Caco-2 (cell line): ENCODE results near the gene LMNTD2. TPM values are rescaled to one million over a fixed set of nuclear protein-coding genes. Genes with fewer than 3 reads are reported as not detected.
A peak's percentile ranks its signal among the peaks of the same experiment; 100 is the strongest.

ENCODE experiments used
- BruUV-seq: library from RNA; stranded (reverse); fragments of 400-500 nt; replicated peaks from 2 replicates; lab custom pipeline; 2021; lab: Mats Ljungman, UMichigan
- CTCF ChIA-PET: fragments of 300-600 bp; sonication (Branson Sonifier 250); formaldehyde crosslinking; loops from one replicate; lab custom pipeline; 2022; ENCODE audit warnings: antibody characterized with exemption; lab: Charles Lee
- POLR2A ChIA-PET: fragments of 300-600 bp; sonication (Branson Sonifier 250); formaldehyde crosslinking; loops from one replicate; lab custom pipeline; 2022; ENCODE audit warnings: antibody characterized with exemption; lab: Charles Lee
- DNase-seq, 2 experiments: peaks; one replicate each; pipeline versions ENCODE4 v3.0.0 to v3.0.0-alpha.2; 2020 to 2022
- H3K27me3 ChIP-seq: replicated peaks from 2 replicates; pipeline ENCODE4 v1.6.0; 2011; ENCODE audit warnings: low read length; ENCODE audit not compliant: control insufficient read depth, insufficient read depth
- H3K36me3 ChIP-seq: 2 replicates; pipeline ENCODE4 v1.5.1; 2011; ENCODE audit warnings: low read length; ENCODE audit not compliant: control insufficient read depth, insufficient read depth
- H3K4me1 ChIP-seq: fragments of 250-450 bp; sonication (Bioruptor Pico); 2 replicates; pipeline ENCODE4 v1.5.1; 2020; ENCODE audit warnings: mild to moderate bottlenecking
- H3K4me3 ChIP-seq: 2 replicates; pipeline ENCODE4 v1.5.1; 2011; ENCODE audit warnings: low read depth, mild to moderate bottlenecking, control low read depth, low read length
- H3K9me3 ChIP-seq: fragments of 250-450 bp; sonication (Bioruptor Pico); 2 replicates; pipeline ENCODE4 v1.5.1; 2020; ENCODE audit warnings: mild to moderate bottlenecking, moderate library complexity
- H3K27ac Mint-ChIP-seq: one replicate; pipeline ENCODE4 v1.8.0; 2022; ENCODE audit warnings: mixed read lengths; ENCODE audit not compliant: unreplicated experiment
- H3K27me3 Mint-ChIP-seq: one replicate; pipeline ENCODE4 v1.8.0; 2022; ENCODE audit warnings: mixed read lengths; ENCODE audit not compliant: insufficient read depth, unreplicated experiment
- H3K36me3 Mint-ChIP-seq: one replicate; pipeline ENCODE4 v1.8.0; 2022; ENCODE audit warnings: mild to moderate bottlenecking, mixed read lengths; ENCODE audit not compliant: insufficient read depth, unreplicated experiment
- H3K4me1 Mint-ChIP-seq: one replicate; pipeline ENCODE4 v1.8.0; 2022; ENCODE audit warnings: low read depth, mixed read lengths; ENCODE audit not compliant: unreplicated experiment
- H3K4me3 Mint-ChIP-seq: one replicate; pipeline ENCODE4 v1.8.0; 2022; ENCODE audit warnings: mild to moderate bottlenecking, moderate library complexity, mixed read lengths; ENCODE audit not compliant: unreplicated experiment
- H3K9me3 Mint-ChIP-seq: one replicate; pipeline ENCODE4 v1.8.0; 2022; ENCODE audit warnings: mixed read lengths; ENCODE audit not compliant: unreplicated experiment
- CTCF ChIP-seq, 2 experiments: fragments of 200-600 bp in 1 of 2; IDR thresholded peaks; 1 replicate in 1 of 2; 2 replicates in 1 of 2; pipeline versions ENCODE4 v1.5.1 to v1.8.0; 2011 to 2022; ENCODE audit warnings: antibody characterized with exemption in 1 of 2, control low read depth in 1 of 2, inconsistent platforms in 1 of 2, low read depth in 1 of 2, low read length in 1 of 2, mild to moderate bottlenecking in 1 of 2, moderate library complexity in 1 of 2; ENCODE audit not compliant: insufficient read depth in 1 of 2, severe bottlenecking in 1 of 2, unreplicated experiment in 1 of 2
- intact Hi-C: fragments of 100-400 bp; cut with micrococcal nuclease; formaldehyde crosslinking; loops from one replicate; pipeline ENCODE4 v1.10.0; 2022; ENCODE audit not compliant: unreplicated experiment
- total RNA-seq: library from RNA; stranded (reverse); gene quantifications from 2 replicates; pipeline ENCODE4 v1.2.3, GENCODE V29; 2022

The LMNTD2 gene
- total RNA-seq, 1 experiment from 2014 or later, result 11.9 TPM

- Histone ChIP-seq H3K36me3 (no peaks in the 10 kb centered on the region), H3K9me3 (no peaks in the 10 kb centered on the region), H3K4me1 (peaks cover 35% of the 10 kb centered on the region), H3K4me3 (no peak overlapping the region), H3K27me3 (no peaks in the 10 kb centered on the region)
- no peak for TF ChIP-seq CTCF (IDR thresholded peaks at IDR 0.05; ENCODE audit: insufficient read depth in 1 of 2, low read depth in 1 of 2, low read length in 1 of 2, severe bottlenecking in 1 of 2, unreplicated experiment in 1 of 2)
- Mint-ChIP-seq H3K27me3 (no peaks in the 10 kb centered on the region), H3K36me3 (peaks cover 10% of the 10 kb centered on the region), H3K4me3 (no peak overlapping the region), H3K27ac (no peak overlapping the region), H3K9me3 (no peaks in the 10 kb centered on the region), H3K4me1 (peaks cover 22% of the 10 kb centered on the region)
- no TSS peak for BruUV-seq
- POLR2A ChIA-PET, result no interaction called here
- DNase-seq, result no peak
- intact Hi-C loops, result no loop called here
- CTCF ChIA-PET, result no interaction called here
These were observed 12.7 kb upstream of the LMNTD2 start for GRCh38 chr11:573146-573759.

GRCh38 chr11:571802-572185, 11.3 kb upstream of the LMNTD2 start:
- H3K36me3 Mint-ChIP-seq, result peaks cover 19% of the 10 kb centered on the region
- intact Hi-C loops, result no loop called here
- no peak for TF ChIP-seq CTCF (IDR thresholded peaks at IDR 0.05; ENCODE audit: insufficient read depth in 1 of 2, low read depth in 1 of 2, low read length in 1 of 2, severe bottlenecking in 1 of 2, unreplicated experiment in 1 of 2)
- DNase-seq, result no peak
- Histone ChIP-seq H3K27me3 (no peaks in the 10 kb centered on the region), H3K4me3 (no peak overlapping the region), H3K9me3 (no peaks in the 10 kb centered on the region), H3K4me1 (peaks cover 36% of the 10 kb centered on the region), H3K36me3 (0 out of 2 replicates have a peak, but pooled peaks cover 1% of the 10 kb centered on the region)
- peaks cover 22% of the 10 kb centered on the region for H3K4me1 Mint-ChIP-seq
- H3K27ac Mint-ChIP-seq, result no peak overlapping the region
- ChIA-PET CTCF (no interaction called here), POLR2A (no interaction called here)
- H3K9me3 Mint-ChIP-seq, result no peaks in the 10 kb centered on the region
- no peaks in the 10 kb centered on the region for H3K27me3 Mint-ChIP-seq
- H3K4me3 Mint-ChIP-seq, result no peak overlapping the region
- BruUV-seq, result no TSS peak

- Mint-ChIP-seq H3K27ac (peak overlapping the region; percentile 32), H3K4me3 (peak overlapping the region; percentile 73), H3K9me3 (no peaks in the 10 kb centered on the region), H3K27me3 (no peaks in the 10 kb centered on the region), H3K36me3 (peaks cover 32% of the 10 kb centered on the region), H3K4me1 (peaks cover 10% of the 10 kb centered on the region)
- Histone ChIP-seq H3K4me1 (peaks cover 48% of the 10 kb centered on the region), H3K27me3 (no peaks in the 10 kb centered on the region), H3K4me3 (peak overlapping the region; percentile 78), H3K9me3 (no peaks in the 10 kb centered on the region), H3K36me3 (0 out of 2 replicates have a peak, but pooled peaks cover 1% of the 10 kb centered on the region)
- BruUV-seq, result TSS peak; percentile 47
- intact Hi-C loops, result loop anchor here (5.0 to 10.0 kb wide), 2 partner anchors 48 to 125 kb away; partner anchors contain the start of genes DEAF1, IRF7 and TMEM80
- CTCF ChIA-PET, result no interaction called here
- no peak for DNase-seq
- POLR2A ChIA-PET, result interaction anchor here (0.5 to 1.2 kb wide), 3 partner anchors 8 to 214 kb away, joined by 3 to 9 read pairs (median 3); no protein-coding TSS in a partner anchor
- no peak for TF ChIP-seq CTCF (IDR thresholded peaks at IDR 0.05; ENCODE audit: insufficient read depth in 1 of 2, low read depth in 1 of 2, low read length in 1 of 2, severe bottlenecking in 1 of 2, unreplicated experiment in 1 of 2)
These were observed 8.8 kb upstream of the LMNTD2 start for GRCh38 chr11:569158-569885.
